HG03342 (cell line): ENCODE data around the gene NEK7.
"Not testable (repeated sequence)": the region's sequence is repeated elsewhere in the genome, so short reads cannot be mapped to it uniquely, and the experiment has no call there.

Experiments
- ATAC-seq: cut with Tn5 transposase; IDR thresholded peaks from one replicate; pipeline ENCODE4 v1.9.1; 2021; ENCODE audit warnings: mild to moderate bottlenecking, moderate library complexity; ENCODE audit not compliant: unreplicated experiment

The NEK7 gene

DNA sequence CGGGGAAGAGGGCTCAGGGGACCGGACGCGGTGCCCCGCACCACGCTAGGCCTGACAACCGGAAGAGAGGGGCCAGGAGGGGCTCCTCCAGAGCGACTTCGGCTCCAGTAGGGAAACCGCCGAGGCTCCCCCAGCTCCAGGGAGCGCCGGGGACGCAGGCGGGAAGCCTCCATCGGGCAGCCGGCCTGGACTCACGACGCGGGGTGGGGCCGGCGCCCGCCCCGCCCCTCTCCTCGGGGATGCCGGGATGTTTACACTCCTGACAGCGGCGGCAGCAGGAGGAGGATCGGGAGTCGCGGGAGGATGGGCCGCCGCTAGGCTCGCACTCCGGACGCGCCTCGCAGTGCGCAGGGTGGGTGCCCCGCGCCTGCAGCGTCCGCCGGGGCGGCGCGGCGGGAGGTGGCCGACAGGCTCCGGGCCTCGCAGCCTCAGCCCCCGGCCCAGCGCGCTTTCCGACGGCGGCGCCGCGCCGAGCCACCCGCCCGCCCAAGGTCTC, at the start of gene NEK7:
NEK7 (plus strand) TSS at position 254 of the 496 bp plus-strand sequence. CDS start 75,583 bp downstream, outside the sequence.
- peak; percentile 37 for ATAC-seq

DNA sequence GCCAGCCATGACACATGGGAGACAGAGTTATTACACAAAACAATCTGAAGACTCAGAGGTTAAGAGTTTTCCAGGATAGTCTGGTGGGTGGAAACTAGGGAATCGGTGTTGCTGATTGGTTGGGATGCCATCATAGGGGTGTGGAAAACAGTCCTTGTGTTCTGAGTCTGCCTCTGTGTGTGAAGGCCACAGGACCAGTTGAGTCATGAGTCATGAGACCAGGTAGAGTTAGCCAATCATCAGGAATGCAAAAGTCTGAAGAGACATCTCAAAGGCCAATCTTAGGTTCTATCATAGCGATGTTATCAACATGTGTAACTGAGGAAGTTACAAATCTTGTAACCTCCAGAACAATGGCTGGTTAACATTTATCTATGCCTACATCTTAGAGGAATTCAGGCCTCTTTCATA, 49.7 kb upstream of the NEK7 start:
- no peak for ATAC-seq

DNA sequence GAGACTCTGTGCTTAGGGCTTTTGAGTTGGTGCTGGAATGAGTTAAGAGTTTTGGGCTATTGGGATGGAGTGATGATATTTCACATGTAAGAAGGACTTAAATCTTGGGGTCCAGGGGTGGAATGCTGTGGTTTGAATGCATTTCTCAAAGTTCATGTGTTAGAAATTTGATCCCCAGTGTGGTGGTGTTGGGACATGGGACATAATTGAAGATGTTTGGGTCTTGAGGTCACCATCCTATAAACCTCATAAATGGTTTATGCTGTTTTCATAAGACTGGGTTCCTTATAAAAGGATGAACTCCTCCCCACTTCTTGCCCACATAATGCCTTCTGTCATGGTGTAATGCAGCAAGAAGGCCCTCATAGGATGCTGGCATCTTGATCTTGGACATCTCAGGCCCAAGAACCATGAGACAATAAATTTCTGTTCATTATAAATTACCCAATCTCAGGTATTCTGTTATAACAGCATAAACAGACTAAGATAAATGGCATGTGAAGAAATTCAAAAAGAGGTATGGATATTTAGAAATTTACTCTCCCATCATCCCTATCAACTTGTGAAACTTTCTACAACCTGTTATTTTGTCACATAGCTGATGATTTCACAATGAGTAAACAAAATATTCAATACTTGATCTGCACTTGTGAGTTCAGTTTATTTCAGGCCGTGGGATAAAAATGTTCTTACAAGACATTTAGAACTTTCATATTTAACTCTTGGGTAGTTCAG, 48.0 kb upstream of the NEK7 start:
- ATAC-seq, result no peak

DNA sequence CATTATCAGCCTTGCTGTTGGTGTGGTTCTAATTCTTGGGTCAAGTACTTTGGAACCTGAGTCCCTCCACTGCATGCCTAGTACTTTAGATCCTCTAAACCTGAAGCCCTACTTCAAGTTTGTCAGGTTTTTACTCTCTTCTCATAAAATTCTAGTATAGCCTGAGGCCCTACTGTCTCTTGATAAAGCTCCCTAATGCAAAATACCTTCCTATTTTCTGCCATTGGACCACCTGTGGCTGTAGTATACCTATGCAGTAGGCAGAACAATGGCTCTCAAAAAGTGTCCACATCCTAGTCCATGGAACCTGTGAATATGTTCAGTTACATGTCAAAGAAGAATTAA, 47.5 kb upstream of the NEK7 start:
- no peak for ATAC-seq

DNA sequence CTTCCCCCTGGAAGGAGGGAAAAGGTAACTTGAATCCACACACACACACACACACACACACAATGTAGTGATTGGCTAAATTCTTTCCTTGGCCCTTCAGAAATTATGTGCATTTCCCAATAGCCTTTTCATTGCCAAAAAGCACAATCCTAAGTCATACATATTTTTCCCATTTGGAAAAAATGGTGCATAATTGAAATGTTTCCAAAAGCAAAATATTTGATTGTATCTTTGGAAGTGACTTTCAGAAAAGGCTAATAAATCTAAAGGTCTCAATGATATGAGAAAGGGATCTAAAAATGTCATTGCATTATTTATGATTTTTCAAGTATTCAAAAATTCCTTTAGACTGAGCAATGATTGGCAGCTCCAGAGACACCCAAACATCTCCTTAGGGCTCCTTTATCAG, 43.5 kb upstream of the NEK7 start:
- ATAC-seq, result no peak

DNA sequence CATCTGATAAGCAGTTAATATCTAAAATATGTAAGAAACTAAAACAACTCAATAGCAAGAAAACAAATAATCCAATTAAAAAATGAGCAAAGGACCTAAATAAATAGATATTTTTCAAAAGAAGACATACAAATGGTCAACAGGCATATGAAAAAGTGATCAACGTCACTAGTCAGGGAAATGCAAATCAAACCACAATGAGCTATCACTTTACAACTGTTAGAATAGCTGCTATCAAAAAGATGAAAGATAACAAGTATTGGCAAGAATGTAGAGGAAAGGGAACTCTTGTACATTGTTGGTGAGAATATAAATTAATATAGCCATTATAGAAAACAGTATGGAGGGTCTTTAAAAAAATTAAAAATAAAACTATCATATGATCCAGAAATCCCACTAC, 40.7 kb upstream of the NEK7 start:
- no peak for ATAC-seq

DNA sequence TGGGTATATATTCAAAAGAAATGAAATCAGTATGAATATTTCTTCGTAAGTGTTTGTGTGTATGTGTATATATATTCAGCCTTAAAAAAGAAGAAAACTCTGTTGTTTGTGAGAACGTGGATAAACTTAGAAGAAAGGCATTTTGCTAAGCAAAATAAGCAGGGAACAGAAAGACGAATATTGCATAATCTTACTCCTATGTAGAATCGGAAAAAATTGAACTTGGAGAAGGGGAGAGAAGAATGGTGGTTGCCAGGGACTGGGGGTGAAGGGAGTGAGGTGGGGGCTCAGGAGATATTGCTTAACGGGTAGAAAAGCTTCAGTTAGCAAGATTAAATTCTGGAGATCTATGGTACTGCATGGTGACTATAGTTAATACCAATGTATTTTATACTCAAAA, 40.3 kb upstream of the NEK7 start:
- ATAC-seq, result no peak

DNA sequence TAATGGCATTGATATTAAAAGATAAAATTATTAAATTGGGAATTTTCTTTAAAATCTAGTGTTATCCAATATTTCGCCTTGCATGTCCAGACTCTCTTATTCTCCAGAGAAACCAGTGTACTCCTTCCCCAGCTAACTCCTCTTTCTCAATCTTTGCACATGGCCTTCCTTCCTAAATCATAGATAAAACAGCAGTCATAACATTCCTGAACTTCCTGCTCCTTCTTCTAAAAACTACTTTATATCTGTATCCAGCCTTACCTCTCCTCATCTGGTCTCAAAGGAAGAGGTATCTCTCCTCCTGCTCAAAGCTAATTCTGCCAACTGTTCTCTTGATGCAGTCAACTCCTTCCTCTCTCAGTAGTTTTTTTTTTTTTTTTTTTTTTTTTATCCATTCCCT, 39.5 kb upstream of the NEK7 start:
- ATAC-seq, result no peak

DNA sequence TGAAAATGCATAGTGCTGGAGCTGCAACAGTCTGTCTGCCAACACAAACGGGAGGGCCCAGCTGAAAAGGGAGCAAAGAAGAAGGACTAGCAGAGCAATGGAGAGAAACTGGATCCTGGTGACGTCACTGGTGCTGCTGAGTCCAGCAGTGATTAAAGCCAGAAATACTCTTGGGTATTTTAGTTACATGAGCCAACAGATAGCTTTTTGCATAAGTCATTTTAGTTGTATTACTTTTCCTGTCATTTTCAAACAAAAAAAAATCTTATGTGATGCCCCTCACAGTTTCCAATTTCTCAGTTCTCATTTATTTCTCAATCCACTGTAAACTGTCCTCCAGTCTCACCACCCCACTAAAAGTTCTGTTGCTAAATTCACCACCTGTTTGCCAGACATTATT, 38.7 kb upstream of the NEK7 start:
- no peak for ATAC-seq

DNA sequence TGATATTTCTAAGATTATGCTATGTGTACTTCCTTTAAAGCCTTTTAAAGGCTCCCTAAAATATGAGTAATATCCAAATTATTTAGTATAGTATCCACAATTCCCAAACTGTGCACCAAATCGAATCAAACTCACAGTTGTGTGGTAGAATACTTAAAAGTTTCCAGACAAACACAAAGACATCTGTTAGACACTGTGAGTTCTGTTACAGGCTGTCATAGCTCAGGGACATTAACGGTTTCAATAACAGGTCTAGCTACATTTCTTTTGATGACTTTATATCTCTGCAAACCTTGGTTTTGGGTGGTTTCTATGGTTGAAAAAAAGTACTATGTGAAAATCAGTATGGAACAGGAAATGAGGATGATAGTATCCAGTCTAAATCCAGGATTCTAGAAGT, 36.9 kb upstream of the NEK7 start:
- ATAC-seq, result no peak

DNA sequence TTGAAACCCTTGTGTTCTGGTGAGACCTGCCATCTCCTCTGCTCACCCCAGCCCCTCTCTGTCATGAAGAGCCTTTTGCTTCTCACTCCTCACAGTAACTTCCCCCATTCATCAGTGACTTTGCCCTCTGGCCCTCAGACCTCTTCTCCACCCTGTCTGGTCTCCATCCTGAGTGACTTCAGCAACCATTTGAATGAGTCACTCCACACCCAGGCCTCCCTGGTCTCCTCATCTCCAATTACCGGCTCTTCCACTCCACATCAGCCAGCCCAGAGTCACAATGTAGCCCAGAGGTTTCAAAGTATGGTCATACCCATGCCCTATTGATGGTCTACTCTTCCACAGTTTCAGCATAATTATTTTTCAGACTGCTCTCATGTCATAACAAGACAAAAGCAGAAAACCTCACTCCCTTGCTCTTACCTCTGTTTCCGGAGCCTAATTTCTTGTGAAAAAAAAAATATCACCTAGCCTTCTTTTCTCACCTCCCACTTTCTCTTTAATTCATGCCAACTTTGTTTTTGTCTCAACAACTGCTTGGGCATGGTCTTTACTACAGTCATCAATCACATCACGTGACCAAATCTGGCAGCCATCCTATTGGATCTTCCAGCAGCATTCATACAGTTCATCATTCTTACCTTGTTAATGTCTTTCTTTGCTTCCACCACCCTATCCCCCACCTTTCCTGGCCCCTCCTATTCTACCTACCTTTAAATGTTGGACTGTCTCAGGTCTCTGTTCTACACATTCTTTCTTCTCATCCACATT, 35.6 kb upstream of the NEK7 start:
- ATAC-seq, result no peak

DNA sequence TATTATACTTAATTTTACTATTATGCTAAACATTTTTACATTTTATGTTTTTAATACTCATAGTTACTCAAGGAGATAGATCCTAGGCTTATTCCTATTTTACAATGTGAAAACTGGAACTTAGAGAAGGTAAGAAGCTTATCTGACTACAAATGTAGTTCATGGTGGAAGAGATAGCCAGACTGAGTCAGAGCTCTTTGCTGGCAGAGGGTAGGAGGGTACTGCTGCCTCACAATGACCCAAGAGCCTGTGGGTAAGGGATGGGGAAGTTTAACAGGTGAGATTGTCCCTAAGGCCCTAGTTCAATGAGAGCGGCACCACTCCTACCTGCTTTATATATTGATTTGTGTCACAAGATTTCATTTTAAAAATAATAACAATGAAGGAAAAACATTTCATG, 34.1 kb upstream of the NEK7 start:
- no peak for ATAC-seq

DNA sequence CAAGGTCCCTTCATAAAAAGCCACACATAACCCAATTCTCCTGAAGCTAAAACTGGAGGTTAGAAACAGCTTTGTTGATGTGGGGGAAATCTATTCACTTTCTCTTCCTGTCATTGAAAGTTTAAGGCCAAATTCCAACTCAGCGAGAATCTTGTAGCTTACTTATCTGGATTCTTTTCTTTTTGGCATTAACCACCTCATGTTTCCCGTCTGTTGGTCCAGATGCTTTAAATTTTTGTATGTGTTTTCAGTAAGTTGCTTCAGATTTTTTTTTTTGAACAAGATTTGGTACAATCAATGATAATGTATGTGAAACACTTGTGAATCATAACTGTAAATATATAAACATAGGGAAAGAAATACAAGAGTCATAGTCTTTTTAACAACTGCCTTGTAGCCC, 33.7 kb upstream of the NEK7 start:
- ATAC-seq, result no peak

DNA sequence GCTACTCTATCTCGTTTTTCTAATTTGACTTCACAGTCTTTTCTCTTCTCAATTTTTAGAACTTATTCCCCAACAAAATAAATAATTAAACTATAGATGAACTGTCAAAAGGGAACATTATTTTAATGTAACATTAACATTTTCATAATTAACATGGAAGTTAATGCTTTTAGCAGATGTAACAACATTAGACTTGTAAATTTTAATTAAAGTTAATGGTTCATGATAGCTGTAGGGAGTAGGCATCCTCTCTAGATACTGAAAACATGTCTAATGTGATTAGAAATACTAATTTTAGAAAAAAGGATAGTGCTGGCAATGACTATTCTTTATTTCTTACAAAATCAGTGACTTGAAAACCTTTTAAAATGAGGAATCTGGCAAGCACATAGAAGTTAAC, 32.1 kb upstream of the NEK7 start:
- ATAC-seq, result no peak

DNA sequence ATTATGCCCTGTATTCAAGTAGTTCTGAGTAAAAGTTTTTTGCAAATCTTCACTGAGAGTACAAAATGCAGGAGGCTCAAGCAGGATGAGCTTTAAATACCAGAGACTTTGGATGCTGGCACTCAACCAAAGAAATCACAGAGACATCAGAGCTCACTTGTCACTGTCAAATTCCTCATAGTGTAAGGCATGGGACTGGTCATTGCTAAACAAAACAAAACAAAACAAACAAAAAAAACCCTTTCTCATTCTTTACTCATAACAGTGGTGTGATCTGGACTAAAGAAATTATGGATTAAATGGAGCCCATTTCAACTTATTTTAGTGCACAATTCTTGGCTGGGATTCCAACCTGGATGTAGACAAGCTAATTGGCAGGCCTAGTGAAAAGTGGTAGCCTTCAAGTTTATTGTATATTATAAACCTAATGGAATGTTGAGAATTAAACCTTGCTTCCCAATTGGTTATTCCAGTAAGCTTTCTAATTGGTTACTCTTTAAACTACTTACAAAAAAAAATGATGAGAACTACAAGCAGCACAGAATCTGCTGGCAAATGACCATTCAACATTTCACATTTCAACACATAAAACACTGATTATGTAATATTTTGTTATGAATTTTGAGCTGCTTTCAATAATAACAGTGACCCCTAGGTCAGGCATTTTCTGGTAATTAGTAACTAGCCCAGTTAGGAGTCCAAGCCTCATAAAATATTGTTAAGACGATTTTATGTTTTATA, 30.6 kb upstream of the NEK7 start:
- no peak for ATAC-seq

DNA sequence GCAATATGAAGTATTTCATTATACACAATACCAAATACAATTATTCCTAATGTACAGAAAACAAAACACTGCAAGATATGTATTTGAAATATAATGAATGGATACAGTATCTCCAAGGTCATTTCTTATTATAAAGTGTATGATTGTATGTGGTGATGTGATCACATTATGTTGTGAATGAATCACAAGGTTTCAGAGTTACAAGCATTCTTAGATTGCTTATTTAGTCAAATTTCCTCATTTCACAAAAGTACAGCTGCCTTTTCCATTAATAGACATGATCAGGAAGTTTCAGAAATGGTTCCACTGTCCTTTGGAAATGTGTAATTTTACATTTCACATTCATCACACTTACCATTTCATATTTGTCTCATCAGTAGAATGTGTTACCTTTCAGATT, 28.3 kb upstream of the NEK7 start:
- ATAC-seq, result no peak

DNA sequence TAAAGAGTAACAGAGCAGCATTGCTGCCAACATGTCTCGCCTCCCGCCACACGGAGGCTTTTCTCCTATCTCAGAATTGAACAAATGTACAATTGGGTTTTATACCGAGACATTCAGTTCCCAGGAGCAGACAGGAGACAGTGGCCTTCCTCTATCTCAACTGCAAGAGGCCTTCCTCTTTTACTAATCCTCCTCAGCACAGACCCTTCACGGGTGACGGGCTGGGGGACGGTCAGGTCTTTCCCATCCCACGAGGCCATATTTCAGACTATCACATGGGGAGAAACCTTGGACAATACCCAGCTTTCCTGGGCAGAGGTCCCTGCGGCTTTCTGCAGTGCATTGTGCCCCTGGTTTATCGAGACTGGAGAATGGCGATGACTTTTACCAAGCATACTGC, 26.7 kb upstream of the NEK7 start:
- not testable (repeated sequence) for ATAC-seq

DNA sequence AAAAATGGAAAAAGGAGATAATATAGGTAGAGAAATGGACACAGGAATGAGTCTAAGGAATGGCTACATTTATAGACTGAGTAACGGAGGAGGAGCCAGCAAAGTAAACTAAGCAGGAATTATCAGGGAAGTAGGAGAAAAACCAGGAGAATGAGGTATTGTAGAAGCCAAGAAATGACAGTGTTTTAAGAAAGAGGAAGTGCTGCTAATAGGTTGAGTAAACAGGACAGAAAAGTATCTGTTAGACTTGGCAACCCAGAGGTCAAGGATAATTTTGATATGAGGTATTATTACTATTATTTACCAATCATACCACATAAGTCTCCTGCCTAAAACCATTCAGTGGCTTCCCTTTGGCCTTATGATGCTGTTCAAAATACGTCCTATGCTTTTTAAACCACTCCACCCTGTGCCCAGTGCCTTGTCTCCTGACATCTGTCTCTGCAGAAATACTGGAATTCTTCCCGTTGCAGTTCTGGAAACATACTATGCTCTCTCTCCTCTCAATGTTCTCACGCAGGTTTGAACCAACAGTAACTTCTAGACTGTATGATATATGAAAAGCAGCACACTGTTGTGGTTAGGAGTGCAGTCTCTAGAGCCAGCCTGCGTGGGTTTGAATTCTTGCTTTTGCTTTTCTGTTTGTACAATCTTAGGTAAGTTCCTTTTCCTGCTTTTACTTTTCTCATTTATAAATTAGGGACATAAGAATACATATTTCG, 24.6 kb upstream of the NEK7 start:
- peak; percentile 77 for ATAC-seq

DNA sequence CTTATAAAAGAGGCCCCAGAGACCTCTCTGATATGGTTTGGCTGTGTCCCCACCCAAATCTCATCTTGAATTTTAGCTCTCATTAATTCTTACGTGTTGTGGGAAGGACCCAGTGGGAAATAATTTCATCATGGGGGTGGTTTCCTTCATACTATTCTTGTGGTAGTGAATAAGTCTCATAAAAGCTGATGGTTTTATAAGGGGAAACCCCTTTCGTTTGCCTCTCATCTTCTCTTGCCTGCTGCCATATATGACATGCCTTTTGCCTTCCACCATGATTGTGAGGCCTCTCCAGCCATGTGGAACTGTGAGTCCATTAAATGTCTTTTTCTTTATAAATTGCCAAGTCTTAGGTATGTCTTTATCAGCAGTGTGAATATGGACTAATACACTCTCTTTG, 22.5 kb upstream of the NEK7 start:
- ATAC-seq, result no peak

DNA sequence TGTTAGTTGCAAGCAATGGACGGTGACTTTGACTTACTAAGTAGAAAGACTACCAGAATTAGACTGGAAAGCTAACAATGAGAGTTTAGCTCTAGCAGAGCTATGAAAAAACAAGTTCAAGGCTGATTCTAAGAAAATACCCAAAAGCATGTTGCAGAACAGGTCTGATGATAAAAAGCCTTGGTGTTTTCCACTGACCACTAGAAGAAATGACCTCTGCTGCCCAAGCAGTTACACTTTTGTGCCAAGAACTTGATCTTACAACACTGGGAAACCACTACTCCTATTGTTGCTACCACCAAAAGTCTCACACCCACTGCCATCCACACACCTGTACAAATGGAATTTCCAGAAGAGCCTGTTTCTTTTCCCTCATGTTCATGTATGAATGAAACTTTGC, 21.4 kb upstream of the NEK7 start:
- ATAC-seq, result no peak
